Fibroblast of skin of abdomen (primary cell): ENCODE data around the gene ELAVL4. TPM values are rescaled to one million over a fixed set of nuclear protein-coding genes. Genes with fewer than 3 reads are reported as not detected.

ENCODE experiments used
- DNase-seq: peaks from one replicate; pipeline ENCODE4 v3.0.0-alpha.2; 2013
- polyA plus RNA-seq, 2 experiments: library from polyadenylated mRNA; unstranded; fragments of 120-200 nt; gene quantifications; one replicate each; pipeline ENCODE4 v1.2.1, GENCODE V29; 2013; ENCODE audit not compliant: insufficient read length in 2 of 2

The ELAVL4 gene
- not detected for polyA plus RNA-seq (2013, experiment 1 of 2; ENCODE audit: insufficient read length)
- polyA plus RNA-seq (2013, experiment 2 of 2; ENCODE audit: insufficient read length), result not detected

- DNase-seq, result no peak
These were observed at the start of gene ELAVL4 for GRCh38 chr1:50108497-50109059. Gene ELAVL4, plus strand, starts transcription at chr1:50108920. Its CDS starts 270 bp downstream, at chr1:50109190.

DNA sequence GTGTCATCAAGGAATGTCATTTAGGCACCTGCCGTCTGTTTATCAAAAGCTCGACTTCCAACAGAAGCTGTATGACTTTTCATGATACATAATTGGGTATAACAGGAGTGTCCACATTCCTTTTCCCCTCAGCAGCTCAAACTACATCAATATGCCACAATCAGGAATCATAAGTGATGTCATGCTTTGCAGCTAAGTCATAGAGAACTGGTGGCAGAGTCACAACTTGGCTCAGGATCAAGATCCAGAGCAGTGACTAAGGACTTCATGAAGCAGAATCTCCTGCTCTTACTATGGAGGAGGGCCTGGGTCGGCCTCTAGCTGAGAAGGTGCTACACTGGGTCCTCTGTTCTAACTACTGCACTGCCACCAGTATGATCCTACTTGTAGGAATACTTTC, 48.4 kb upstream of the ELAVL4 start:
- peak; percentile 3 for DNase-seq

GRCh38 chr1:50066806-50067205, 41.9 kb upstream of the ELAVL4 start:
- DNase-seq, result no peak

DNA sequence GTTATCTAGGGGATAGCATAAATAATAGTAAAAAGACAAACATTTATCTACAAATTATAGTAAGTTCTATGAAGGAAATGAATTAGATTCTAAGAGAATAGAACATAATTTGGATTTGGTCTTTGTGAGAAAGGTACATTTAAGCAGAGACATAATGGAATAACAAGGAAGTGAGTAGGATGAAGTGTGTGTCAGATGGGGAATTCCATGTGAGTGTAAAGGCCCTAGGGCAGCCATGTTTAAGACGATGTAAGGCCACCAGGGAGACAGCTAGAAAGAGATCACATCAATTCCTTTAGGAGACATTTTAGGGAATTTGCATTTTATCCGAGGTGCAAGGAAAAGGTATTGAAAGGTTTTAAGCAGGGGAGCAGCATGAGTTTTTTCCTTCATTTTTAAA, 33.8 kb upstream of the ELAVL4 start:
- DNase-seq, result no peak

DNA sequence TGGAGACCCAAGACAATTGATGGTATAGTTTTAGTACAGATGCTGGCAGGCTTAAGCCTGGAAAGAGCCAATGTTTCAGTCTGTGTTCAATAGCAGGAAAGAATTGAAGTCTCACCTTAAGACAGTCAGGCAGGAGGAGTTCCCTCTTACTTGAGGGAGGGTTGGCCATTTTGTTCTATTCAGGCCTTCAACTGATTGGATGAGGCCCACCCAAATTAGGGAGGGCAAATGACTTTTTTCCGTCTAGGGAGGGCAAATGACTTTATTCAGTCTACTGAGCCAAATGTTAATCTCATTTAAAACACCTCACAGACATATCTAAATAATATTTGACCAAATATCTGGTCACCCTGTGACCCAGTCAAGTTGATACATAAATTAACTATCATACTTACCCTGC, 31.4 kb upstream of the ELAVL4 start:
- no peak for DNase-seq

DNA sequence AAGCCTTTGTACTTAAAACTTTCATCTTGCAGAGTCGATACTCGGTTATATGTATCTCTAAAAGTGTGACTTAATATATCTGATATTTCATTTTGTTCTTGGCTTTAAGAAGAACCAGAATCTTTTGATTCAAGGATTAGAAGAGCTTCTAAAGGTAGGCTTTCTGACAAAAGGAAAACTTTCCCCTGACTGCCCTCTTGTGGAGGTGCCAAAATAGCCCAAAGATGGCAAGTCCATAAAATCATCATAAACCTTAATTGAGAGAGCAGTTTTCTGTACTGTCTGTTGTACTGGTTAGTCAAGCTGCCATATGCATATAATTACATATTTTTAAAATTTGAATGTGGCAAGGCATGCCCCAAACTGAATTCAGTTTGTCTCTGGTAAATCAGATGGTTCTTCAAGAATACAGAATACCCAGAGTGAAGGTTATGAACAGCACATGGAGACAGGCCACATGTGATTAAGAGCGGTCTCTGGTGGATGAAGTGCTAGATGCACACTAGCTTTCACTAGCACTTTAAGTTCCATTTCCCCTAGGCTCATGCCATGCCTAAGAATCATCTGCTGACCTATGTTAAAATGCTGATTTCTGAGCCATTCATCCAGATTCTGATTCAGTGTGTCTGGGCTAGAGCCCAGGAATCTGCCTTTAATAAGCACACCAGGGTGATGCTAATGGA, 27.7 kb upstream of the ELAVL4 start:
- no peak for DNase-seq

GRCh38 chr1:50084389-50084788, 24.3 kb upstream of the ELAVL4 start:
- DNase-seq, result no peak

DNA sequence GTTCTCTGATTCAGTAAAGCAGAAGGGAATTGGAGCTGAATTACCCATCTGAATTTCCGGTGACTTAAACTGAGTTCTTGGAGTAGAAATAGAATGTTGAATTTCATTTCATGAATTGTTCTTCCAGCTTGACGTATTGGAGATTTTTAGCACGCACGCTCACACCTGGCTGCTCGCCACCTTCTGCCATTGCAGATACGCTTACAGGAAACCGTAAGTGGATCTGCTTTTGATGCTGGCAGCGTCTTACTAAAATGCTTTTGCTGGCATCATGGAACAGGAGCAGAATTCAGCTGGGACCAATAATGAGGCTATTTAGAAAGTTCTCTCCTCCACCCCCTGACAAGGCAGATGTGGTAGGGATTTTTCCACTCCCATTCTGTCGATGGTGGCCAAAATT, 17.7 kb upstream of the ELAVL4 start:
- DNase-seq, result no peak

DNA sequence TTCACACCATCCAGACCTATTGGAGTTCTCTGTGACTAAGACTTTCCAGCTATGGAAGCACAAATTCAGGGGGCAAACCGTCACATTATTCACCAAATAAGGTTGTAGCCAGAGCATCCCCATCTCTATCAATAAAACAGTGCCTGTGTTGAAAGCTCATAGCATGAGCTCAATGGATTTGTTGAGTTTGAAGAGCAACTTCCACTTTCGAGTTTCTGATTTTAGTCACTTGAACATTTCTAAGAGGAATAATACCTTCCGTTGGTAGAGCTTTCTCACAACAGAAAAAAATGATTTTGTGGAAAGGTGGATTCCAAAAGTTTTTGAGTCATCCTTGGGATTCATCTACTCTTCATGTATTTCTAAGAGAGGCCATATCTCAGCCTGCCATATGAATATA, 13.0 kb upstream of the ELAVL4 start:
- no peak for DNase-seq

- no peak for DNase-seq
These were observed 11.6 kb upstream of the ELAVL4 start for GRCh38 chr1:50097021-50097679.

GRCh38 chr1:50097791-50098190, 10.9 kb upstream of the ELAVL4 start:
- DNase-seq, result no peak

DNA sequence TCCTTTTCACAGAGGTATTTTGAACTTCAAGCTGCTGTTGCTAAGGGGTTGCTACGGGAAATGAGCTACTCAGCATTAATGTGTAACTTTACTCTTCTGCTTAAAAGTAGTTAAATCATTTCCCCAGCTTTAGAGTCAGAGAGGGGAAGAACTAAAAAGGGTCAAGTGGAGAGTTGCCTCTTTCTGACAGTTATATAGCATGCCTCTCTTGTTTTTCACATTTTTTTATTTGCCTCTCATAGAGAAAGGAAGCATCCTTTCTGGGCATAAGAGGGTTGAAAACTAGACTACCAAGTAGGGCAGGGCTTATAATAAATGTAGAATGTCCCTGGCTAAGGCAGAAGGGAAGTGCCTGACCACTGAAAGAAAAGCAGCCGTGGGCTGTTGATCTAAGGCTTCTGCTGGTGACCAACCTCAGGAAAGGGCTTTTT, 10.1 kb upstream of the ELAVL4 start:
- no peak for DNase-seq

- DNase-seq, result no peak
These were observed 9.1 kb upstream of the ELAVL4 start for GRCh38 chr1:50099654-50100053.

DNA sequence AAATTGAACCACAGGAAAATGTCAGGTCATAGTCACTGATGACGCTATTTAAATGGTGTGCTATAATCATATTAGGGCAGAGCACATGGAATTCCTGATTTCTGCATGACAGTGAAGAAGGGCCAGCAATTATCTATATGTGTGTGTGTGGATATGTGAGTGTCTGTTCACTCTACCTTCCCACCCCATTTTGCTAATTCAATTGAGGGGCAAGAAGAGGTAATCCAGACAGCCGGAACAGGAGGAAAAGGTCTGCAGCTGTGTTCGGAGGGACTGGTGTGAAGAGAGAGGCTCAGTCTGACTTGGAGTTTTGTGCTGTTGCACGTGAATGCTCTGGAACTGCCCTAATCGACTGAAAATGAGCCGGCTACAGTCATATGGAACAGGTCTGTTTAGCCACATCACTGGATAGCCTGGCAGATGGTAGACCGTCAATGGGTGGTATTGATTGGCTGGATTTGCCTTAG, 5.1 kb upstream of the ELAVL4 start:
- DNase-seq, result no peak

DNA sequence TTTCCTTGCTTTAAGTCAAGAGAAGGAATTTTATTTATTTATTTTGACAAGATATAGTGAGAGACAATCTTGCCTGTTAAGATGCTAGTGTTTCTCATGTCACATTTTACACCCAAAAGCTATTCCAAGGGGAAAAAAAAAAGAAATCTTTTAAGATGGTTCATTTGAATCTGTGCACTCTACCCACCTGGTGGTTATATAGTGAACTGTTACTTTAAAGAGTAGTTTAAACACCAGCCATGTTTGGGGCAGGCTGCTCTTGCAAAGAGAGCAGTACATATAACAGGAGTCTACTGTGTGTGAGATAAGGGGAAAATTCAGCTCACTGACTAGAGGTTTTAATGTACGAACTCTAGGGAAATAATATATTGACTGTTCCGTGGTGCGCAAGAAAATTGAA, 3.3 kb upstream of the ELAVL4 start:
- no peak for DNase-seq

DNA sequence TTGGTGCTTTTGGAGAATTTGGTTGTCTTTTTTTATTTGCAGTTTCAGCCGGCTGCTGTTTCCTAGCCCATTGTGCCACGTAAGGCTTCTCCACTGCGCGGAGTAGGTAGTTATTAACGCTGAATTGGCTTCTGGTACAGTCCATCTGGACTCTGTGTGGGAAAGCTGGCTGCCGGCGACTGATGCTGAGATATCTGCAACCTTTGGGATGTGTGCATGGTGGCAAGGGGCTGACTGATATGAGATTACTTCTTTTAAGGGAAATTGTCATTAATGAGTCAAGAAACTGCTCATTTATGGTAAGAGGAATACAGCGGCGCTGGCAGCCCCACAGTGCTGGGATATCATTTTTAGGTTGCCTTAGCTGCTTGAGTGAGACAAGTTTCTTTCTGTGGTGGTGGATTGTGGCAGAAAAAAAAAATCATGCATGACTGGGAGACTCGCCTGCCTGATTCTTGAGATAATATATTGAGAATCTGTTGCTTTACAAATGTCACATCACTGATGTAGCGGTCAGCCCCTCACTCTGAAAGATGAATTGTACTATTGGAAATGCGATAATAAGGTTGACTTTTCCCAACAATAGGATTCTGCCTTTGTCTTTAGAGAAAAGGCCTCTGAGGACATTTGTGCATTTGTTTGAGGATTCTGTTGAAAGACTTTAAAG, 2.5 kb upstream of the ELAVL4 start:
- DNase-seq, result no peak

DNA sequence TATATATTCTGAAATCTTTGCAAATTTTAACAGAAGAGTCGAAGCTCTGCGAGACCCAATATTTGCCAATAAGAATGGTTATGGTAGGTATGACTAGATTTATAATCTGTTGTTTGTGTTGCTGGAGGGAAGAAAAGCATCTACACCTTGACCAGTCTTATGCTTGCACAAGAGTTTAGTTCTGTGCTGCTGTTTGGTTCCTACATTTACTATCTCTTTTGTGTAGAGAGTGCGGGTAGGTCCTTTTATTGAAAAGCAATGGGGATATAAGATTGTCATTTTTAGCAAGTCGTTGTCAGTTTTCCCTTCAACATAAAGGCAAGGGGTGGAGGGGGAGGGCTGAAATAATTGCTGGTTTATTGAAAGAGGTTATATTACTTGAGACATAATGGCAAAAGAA, 396 bp downstream of the ELAVL4 start:
- DNase-seq, result no peak

DNA sequence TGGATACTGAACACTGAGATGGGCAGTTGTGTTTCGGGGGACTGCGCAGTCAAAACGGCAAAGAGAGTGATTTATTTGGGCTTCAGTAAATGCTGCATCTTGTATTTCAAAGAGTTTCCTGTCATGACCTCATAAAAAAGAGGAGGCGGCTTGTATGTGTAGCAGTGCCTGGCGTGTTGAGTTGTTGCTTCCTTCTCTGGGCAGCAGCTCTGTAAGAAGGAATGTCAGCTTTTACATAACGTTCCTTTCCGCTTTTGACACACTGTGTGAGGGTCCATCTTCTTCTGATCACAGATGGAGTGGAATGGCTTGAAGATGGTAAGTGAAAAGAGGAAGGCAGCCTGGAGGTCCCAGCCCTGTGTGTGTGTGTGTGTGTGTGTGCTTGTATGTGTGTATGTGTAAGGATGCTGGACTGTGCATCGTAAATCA, 941 bp downstream of the ELAVL4 start:
- peak; percentile 39 for DNase-seq

DNA sequence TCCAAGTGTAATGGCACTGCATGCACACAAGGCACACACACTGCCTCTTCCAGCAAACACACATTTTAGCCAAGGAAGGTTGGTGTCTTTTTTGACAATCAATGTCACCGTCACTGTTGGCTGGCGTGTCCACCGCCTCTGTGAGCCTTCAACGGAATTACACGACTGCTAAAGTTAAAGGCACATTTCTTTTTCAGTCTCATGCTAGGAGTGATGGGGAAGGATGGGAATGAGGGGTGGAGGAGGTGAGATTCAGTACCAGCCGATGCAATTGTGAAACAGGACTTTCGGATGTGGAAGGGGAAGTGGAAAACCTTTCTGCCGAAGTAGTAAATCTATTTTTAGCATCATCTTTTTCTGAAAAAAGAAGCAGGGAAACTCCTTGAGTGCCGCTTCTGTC, 1.4 kb downstream of the ELAVL4 start:
- DNase-seq, result no peak

- no peak for DNase-seq
These were observed 1.9 kb downstream of the ELAVL4 start for GRCh38 chr1:50110656-50111055.

- DNase-seq, result no peak
These were observed 2.8 kb downstream of the ELAVL4 start for GRCh38 chr1:50111503-50111902.

DNA sequence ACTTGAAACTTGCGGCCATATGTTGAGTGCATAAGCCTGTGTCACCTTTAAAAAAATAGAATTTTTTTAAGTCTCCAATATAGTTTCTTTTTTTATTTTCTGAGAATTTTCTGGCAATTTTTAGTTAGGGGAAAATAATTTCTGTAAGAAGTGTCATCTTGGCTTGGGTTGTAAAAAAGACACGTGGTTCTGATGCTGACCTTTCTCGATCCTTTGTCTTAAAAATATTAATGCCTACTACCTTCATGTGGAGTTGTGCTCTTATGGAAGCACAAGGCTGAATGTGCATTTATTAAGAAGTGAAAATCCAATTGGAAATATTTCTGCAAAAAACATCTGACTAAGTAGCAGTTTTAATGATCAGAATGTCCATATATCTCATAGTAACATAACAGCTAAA, 3.5 kb downstream of the ELAVL4 start:
- DNase-seq, result no peak

DNA sequence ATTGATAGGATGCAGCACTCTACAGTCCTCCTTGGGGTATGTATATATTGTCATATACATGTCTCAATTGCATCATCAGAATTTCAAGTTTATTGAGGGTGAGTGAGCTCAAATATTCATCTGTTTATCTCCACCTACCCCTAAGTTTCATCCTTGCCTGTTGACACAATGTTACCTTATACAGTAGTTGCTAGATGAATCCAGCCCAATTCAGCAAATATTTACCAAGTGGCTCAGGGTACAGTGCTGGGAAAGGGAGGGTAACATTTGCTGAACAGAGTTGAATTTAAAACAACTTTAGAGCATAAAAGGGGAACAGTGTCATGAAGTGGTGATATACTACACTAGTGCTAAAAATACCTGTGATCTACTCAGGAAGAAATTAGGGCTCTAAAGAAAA, 14.4 kb downstream of the ELAVL4 start:
- no peak for DNase-seq
